GM20431 (cell line): ENCODE measurements around the gene NKG7.

Experiments
- in situ Hi-C: fragments of 300-500 bp; cut with MseI, MboI; formaldehyde crosslinking; loops from one replicate; pipeline ENCODE4 v1.15.0; 2020; ENCODE audit warnings: low sequenced_read_pairs; ENCODE audit not compliant: unreplicated experiment

Gene NKG7

DNA sequence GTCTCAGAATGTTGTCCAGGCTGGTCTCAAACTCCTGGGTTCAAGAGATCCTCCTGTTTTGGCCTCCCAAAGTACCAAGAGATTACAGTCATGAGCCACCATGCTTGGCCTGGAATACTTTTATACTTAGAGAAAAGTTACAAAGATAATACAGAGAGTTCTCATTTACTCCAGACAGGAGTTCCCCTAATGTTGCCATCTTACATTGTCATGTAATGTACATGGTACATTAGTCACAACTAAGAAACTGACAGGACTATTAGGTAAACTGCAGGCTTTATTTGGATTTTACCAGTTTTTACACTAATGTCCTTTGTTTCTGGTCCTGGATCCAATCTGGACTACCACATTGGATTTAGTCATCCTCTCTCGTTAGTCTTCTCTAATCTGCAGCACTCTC is 20.2 kb upstream of the NKG7 start:
- in situ Hi-C loops: no loop called here

DNA sequence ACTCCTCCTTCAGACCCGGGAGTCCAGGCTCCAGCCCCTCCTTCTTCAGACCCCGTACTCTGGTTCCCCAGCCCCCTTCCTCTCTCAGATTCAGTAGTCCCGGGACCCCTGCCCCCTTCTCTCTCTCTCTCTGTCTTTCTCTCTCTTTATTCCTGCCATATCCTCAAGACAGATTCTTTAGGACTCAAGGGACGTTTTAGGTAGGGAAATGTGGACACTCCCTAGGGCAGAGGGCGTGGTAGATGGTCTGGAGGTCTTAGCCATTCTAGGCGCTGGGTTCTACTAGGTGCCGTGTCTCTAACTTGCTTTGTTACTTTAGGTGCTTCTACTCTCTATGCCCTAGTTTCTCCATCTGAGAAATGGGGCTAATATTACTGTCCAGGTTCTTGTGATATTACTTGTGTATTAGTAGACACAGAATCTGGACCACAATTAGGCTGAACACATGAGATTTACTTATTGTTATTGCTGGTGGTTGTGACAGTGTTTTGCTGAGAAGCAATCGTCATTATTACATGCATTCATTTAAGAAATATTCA is 18.7 kb upstream of the NKG7 start:
- in situ Hi-C loops: no loop called here

DNA sequence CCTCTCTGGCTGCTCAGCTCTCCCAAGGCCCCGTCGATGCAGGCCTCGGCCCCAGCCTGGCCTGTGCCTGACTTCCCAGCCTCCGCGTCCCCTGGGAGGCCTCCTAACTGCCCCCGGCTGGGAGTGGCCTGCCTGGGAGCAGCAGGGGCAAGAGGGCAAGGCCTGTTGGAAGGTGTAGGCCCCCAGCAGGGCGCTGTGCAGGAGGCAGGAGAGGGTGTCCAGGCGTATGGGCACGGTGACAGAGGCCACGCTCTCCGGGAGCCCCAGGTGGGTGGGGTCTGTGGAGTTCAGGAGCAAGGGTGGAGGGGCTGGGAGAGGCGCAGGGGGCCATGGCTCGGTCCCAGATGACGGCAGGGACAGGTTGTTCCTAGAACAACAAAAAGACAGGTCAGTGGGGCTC is 16.7 kb upstream of the NKG7 start:
- in situ Hi-C loops: no loop called here

DNA sequence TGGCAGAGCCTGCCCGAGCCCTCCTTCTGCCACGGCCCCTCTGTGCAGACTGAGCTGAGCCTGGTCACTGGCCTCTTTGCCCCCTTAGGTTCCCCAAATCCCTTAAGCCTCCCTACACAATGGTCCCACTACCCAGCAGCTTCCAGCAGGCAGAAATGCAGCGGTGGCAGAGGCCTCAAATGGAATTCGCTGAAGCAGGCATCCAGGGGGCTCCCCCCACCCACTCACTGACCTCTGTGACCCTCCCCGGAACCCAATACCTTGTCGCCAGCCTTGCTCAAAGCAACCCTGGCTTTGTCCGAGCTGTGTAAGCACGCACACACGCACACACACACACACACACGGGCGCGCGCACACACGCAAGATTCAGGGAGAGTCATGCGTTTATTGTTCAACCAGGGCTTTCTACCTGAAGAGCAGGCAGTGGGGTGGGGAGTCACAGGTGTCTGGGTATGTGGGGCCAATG is 15.5 kb upstream of the NKG7 start, which contains the start of gene LIM2:
Gene LIM2 (minus strand): TSS at position 51 of the 466 bp plus-strand sequence. CDS start 531 bp downstream, outside the sequence.
- in situ Hi-C loops: no loop called here

DNA sequence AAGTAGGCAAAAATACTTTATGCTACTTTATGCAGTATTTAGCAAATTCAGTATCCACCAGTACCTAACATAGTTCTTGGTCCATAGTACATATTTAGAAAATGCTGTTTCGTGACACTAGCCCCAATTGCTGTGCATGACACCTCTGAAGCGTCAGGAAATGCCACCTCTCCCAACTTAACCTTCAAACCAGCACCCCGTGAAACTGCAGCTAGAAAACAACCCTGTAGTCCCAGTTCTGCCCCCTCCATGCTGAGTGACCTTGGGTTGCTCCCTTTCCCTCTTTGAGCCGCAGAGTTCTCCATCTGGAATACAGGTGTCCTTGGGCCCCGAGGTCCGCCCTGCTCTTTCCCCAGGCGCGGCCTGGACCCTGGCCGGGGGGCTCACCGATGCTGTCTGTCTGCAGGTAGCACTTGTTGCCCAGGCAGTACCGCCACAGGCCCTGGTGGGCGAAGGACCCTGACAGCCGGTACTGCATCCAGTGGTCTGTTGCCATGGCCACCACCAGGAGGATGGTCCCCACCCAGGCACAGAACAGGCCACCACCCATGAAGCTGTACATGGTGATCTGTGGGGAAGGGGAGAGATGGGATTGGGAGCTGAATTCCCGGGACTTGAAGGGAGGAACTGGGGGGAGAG is 14.5 kb upstream of the NKG7 start:
- in situ Hi-C loops: no loop called here

DNA sequence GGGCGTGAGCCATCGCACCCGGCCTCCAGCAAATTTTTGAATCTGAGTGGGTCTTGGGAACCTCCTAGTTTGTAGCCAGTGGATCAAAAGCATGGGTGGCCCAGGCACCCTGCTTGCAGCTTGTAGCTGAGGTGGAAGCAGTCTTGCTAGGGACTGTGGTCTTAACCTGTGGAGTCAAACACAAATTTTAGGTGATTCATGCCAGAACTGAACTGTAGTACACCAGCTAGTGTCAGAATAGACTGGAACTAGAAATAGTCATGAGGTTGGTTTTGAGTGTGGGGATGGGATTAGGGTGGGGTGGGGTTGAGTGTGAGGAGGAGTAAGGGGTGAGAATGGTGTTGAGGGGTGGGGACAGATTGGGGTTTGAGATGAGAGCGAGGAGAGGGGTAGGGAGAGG is 9.6 kb upstream of the NKG7 start:
- in situ Hi-C loops: no loop called here

DNA sequence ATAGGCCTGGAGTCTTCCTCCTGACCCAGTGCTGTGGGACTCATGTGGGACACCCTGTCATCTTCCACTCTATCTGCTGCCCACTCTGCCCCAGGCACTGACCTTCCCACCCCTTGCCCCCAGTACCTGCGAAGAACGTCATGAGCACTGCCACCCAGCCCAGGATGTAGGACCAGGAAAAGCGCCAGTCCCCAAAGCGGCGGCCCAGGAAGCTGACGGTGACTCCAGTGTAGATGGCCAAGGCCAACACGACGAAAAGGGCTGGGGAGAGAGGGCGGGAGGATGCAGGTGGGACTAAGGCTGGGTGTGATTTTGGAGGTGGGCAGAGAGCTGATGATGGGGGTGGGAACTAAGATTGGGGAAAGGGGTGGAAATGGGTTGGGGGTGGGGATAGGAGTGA is 7.9 kb upstream of the NKG7 start:
- in situ Hi-C loops: no loop called here

DNA sequence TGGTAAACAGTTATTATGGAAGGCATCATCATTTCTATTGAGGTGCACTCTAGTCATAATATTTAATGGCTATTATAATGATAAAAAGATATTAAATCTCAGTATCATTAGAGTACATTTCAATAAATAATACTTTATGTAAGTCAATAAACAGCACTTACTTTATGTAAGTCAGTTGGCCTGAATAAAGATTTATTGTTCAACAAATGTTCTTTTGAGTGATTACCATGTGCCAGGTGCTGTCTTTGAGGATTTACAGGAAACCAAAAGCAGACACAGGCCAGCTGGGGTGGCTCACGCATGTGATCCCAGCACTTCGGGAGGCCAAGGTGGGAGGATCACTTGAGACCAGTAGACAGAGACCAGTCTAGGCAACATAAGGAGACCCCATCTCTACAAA is 5.0 kb upstream of the NKG7 start:
- in situ Hi-C loops: no loop called here

DNA sequence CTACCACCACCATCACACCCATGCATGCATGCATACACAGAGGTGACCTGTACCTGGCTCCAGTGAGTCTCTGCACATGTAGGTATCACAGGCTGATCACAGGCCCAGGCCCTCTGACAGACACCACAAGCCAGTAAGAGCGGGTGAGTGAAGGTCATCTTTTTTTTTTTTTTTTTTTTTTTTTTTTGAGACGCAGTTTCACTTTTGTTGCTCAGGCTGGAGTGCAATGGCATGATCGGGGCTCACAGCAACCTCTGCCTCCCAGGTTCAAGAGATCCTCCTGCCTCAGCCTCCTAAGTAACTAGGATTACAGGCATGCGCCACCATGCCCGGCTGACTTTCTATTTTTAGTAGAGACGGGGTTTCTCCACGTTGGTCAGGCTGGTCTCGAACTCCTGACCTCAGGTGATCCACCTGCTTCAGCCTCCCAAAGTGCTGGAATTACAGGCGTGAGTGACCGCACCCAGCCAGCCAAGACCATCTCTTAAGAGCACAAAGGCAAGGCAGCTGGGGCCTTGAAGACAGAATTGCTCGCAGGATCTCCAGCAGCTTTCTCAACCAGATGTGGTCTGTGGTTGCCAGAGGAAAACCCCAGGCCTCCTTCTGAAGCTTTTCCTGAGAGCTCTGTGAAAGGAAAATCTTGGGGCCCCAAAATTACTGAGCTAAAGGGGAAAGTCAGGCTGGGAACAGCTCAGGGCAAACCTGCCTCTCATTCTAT is 3.2 kb upstream of the NKG7 start:
- in situ Hi-C loops: no loop called here

DNA sequence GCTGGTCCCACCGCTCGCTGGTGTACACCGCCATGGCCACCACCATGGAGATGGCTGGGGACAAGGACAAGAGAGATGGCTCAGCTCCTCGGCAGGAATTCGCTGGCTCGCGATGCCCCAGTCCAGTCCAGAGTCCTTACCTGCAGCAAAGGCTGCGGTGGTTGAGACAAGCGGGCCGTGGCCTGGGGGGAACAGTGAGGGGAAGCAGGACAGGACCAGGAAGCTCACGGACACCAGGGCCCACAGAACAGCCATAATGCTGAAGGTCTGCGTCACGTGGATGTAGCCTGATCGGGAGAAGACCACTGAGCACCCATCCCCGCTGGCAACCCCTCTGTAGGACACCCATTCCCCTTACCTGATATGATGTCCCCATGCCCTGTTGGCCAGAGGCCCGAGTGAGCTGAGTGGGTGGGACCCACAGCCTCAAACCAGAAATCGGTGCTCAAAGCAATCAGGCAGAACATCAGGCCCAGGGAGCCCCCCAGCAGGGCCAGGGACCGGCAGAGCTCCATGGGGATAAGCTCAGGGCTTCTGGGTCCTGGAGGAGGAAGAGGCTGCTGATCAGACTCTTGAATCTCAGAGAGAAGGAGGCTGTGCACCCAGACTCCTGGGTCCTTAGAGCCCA is 319 bp downstream of the NKG7 start:
- in situ Hi-C loops: no loop called here

DNA sequence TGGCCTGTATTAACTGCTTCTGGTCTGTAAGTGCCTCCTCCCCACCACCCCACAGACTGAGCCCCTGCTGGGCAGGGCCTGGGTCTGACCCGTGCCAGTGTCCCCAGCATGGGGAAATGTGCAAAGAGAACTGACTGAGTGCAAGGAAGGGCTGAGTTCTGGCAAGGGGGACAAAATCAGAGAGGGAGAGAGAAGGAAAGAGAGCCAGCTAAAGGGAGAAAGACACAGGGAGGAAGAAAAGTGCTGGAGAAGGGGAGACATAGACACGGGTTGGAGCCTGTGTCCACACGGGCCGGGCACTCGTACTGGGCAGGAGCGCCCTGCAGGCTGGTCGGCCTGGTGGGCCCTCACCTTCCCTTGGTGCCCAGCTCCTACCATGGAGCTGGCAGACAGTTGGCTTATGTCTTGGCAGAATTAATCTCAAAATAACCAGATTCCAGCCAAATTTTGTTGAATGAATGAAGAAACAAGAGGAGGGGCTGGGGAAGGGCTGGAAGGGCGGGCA is 1.2 kb downstream of the NKG7 start:
- in situ Hi-C loops: no loop called here

DNA sequence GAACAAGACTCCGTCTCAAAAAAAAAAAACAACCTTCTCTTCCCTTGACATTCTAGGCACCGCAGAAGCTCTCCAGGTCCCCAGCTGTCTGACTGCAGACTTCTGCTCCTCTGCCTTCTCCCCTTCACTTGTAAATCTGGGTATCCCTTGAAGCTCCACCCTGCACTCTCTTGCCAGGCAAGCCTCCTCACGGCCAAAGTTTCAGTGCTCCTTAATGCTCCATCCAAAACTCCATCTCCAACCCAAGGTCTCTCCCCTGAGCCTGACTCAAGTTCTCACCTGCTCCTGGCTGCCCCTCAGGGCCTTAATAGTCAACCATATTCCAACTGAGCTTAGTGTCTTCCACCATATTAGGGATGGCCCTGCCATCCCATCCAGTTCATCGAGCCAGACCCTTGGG is 2.2 kb downstream of the NKG7 start:
- in situ Hi-C loops: no loop called here

DNA sequence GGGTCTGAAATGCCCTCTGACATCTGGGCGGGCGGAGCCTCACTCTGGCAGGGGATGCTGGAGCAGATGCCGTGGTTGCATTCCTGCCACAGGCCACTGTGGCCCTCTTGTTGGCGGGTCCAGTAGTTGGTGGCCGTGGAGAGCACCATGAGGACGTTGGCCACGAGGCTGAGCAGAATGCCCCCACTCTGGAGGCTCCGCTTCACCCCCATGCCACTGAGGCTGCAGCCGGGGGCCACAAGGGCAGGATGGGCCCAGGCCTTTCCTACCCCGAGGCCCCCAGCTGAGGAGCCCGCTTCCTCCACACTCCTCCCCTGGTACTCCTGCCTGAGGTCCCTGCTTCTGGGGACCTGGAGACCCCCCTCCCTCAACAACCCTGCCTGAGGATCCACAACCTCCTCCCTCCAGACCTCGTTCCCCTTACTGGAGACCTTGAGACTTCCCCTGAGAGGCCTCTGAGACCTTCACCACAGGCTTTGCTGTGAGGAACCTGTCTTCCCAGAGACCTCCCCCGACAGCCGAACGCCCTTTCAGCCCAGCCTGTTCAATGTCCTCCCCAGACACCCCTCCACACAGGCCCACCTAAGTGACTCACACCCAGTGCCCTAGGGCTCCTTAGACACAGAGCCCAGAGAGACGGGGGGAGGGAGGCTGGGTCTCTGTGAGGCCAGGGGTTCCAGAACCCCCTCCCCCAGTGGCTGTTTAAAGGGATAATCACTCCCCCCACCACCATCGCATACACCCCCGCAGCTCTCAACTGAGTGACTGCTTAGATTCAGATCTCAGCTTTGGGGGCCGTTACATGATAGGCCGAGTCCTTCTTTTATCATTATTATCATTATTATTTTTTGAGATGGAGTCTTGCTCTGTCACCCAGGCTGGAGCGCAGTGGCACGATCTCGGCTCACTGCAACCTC is 3.8 kb downstream of the NKG7 start, which contains the start of gene CLDND2:
Gene CLDND2 (minus strand): TSS at position 638 of the 917 bp plus-strand sequence. CDS start 426 bp downstream, at position 212.
- in situ Hi-C loops: no loop called here

DNA sequence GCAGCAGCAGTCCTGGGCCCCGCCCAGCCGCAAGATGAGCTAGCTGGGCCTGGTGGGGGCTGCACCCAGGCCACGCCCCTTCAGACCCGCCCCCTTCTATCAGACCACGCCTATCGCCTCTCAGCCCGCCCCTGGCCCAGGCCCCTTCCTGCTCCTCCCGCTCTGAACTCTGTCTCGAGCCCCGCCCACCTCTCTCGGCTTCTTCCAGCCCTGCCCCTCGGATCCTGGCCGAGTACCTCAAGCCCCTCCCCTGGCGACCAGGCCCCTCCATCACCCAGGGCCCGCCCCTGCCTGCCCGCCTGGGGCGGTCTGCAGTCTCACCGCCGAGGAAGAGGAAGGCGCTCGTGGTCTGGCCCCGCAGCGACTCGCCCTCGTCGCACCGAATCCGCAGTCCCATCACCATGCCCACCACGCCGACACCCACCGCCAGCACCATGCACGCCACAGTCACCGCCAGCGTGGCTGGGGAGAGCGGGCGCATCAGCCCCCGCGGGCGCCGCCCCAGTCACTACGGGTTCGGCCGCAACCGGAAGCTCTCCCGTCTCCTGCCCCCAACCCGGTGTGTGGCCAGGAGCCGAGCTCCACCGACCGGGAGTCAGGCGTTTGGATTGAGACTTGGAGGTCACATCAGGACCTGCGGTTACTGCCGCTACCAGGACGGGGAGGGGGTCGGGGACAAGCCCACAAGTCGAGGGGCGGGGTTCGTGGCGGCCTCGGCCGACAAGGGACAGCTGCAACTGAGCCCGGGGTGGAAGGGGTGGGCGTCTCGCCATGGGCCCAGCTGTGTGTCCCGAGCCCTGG is 4.7 kb downstream of the NKG7 start:
- in situ Hi-C loops: no loop called here

DNA sequence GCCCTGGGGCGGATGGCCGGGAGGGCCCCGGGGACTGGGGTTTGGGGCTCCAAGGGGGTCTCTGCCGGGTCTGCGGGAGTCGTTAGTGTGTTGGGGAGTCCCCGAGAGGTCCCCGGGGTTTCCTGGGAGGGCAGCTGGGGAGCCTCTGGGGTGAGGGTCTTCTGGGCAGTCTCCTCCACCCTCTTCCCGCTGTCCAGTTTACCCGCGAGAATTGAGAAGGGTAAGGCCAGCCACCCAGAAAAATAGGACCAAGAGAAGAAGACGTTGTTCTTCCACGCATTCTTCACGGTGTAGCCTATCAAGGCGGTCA is 5.2 kb downstream of the NKG7 start:
- in situ Hi-C loops: no loop called here

DNA sequence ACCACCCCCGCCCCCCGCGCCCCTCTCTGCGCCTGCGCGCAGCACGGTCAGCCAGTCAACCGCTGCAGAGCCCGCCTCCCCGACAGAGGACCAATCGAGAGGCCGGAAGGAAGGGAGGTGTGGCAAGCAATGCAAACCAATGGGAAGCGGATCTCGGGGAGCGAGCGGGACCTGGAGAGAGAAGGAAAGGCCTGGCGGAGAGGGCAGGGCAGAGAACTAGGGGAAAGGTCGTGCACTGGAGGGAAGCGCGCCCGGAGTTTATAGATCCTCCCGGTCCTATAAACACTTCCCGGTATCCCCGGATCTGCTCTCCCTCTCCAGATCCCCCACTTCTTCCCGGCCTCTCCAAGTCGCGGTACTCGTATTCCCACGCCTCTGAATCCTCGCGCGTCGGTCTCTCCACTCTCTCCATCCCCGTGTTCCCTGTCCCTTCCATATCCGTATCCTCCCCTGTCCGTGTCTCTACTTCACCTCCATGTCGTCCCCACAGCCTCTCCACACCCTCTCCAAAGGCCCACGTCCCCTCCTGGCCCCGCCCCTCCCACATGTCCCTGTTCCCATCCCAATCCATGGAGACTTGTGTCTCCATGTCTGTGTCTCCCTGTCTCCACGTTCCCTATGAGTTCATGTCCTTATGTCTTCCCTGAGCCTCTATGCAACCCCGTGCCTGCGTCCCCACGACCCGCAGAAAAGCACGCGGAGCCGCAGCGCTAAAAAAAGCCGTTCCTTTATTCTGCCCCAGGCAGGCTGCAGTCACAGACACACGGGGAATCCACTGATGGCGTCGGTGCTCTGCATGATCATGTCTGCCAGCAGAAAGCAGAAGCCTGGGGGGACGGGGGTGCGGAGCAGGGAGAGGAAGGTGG is 5.8 kb downstream of the NKG7 start:
- in situ Hi-C loops: no loop called here

DNA sequence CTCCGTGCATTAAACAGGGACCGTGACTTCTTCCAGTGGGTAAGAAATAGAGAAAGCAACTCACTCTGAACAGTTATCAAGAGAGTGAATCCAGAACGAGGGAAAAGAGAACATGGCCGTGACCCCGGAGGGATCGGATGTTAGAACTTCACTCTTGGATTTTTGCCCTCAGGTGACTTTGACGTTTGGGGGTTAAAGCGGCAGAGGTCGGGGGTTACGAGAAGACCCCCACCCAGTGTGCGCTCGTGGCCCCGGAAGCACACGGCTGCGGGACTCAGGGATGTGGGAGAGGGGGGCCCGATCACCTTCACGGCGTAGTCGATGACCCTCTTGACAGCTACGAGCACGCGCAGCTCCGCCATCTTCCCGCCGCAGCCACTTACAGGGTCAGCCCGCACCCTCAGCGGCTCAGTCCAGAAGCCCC is 6.5 kb downstream of the NKG7 start, which contains the start of gene ETFB:
Gene ETFB (minus strand): TSS at position 424 of the 424 bp plus-strand sequence. CDS start 62 bp downstream, at position 362.
- in situ Hi-C loops: no loop called here
